ENCODE results near the gene IGF1R.
"Not testable (repeated sequence)": the region's sequence is repeated elsewhere in the genome, so short reads cannot be mapped to it uniquely, and the experiment has no call there.

IGF1R gene
- total RNA-seq: 9.7 to 55.3 (median 24.5) reads per million in 18 experiments

GRCh38 chr15:98647774-98648653 lies at the start of gene IGF1R:
Gene IGF1R, plus strand, starts transcription at chr15:98648539. Its CDS starts 1,043 bp downstream, at chr15:98649582.
- peak; percentile 92 to 94 for DNase-seq

GRCh38 chr15:98599909-98600691 lies 48.2 kb upstream of the IGF1R start:
- peak; percentile 37 to 48 for DNase-seq

GRCh38 chr15:98604983-98605382 lies 43.4 kb upstream of the IGF1R start:
- DNase-seq: no peak

GRCh38 chr15:98609144-98609852 lies 39.0 kb upstream of the IGF1R start:
- DNase-seq: no peak

GRCh38 chr15:98610991-98611390 lies 37.3 kb upstream of the IGF1R start:
- DNase-seq: peak in 1 of 2 donors; percentile 46

GRCh38 chr15:98611808-98612207 lies 36.5 kb upstream of the IGF1R start:
- no peak for DNase-seq

- peak; percentile 27 to 31 for DNase-seq
Measured at GRCh38 chr15:98612490-98613110, 35.7 kb upstream of the IGF1R start.

- no peak for DNase-seq
Measured at GRCh38 chr15:98614681-98615080, 33.7 kb upstream of the IGF1R start.

GRCh38 chr15:98616397-98616796 lies 31.9 kb upstream of the IGF1R start:
- no peak for DNase-seq

- no peak for DNase-seq
Measured at GRCh38 chr15:98617328-98617980, 30.9 kb upstream of the IGF1R start.

GRCh38 chr15:98618576-98618975 lies 29.8 kb upstream of the IGF1R start:
- DNase-seq: not testable (repeated sequence)

GRCh38 chr15:98620020-98620419 lies 28.3 kb upstream of the IGF1R start:
- no peak for DNase-seq

GRCh38 chr15:98621021-98621420 lies 27.3 kb upstream of the IGF1R start:
- no peak for DNase-seq

- DNase-seq: no peak
Measured at GRCh38 chr15:98625614-98626013, 22.7 kb upstream of the IGF1R start.

GRCh38 chr15:98626153-98626552 lies 22.2 kb upstream of the IGF1R start:
- DNase-seq: no peak

- DNase-seq: no peak
Measured at GRCh38 chr15:98628216-98628615, 20.1 kb upstream of the IGF1R start.

GRCh38 chr15:98635848-98636247 lies 12.5 kb upstream of the IGF1R start:
- DNase-seq: peak; percentile 37 to 58

- no peak for DNase-seq
Measured at GRCh38 chr15:98643115-98643514, 5.2 kb upstream of the IGF1R start.

GRCh38 chr15:98646546-98647025 lies 1.8 kb upstream of the IGF1R start:
- no peak for DNase-seq

- DNase-seq: peak; percentile 26 to 46
Measured at GRCh38 chr15:98647026-98647773, 1.1 kb upstream of the IGF1R start.

Measured in inflammatory macrophage (primary cell).